HCT116 (cell line): ENCODE data around the gene KIAA1671. TPM values are rescaled to one million over a fixed set of nuclear protein-coding genes. Genes with fewer than 3 reads are reported as not detected.

ENCODE experiments used
- ATAC-seq: fragments of 200-7000 bp; cut with Tn5 transposase; 2 replicates; pipeline ENCODE4 v1.9.1; 2020; ENCODE audit warnings: mild to moderate bottlenecking, moderate library complexity
- BruUV-seq: library from RNA; stranded (reverse); fragments of 400-500 nt; replicated peaks from 2 replicates; lab custom pipeline; 2021; lab: Mats Ljungman, UMichigan
- CTCF ChIA-PET: fragments of 300-600 bp; sonication (Branson Sonifier 250); formaldehyde crosslinking; loops from one replicate; lab custom pipeline; 2021; ENCODE audit warnings: antibody characterized with exemption; lab: Charles Lee
- POLR2A ChIA-PET: fragments of 300-600, 350-600 bp; sonication (Branson Sonifier 250); formaldehyde crosslinking; loops from one replicate; lab custom pipeline; 2021; ENCODE audit warnings: antibody characterized with exemption; lab: Charles Lee
- RAD21 ChIA-PET, 2 experiments: fragments of 300-600 bp; sonication (Branson Sonifier 250); formaldehyde crosslinking; loops; one replicate each; lab custom pipeline; 2023; ENCODE audit warnings: low total read pairs in 2 of 2; ENCODE audit not compliant: uncharacterized antibody in 2 of 2, unreplicated experiment in 2 of 2, low non-redundant PET in 1 of 2; lab: Charles Lee
- DNase-seq: peaks from one replicate; pipeline ENCODE4 v3.0.0-alpha.2; 2010; ENCODE audit warnings: low read depth, low spot score
- H2AFZ ChIP-seq: fragments of 200-600 bp; shearing (Covaris generic), sonication (generic); 2 replicates; pipeline ENCODE4 v1.6.1; 2017; ENCODE audit warnings: low read depth, mixed run types, mixed read lengths, antibody characterized with exemption, low read length; ENCODE audit not compliant: poor library complexity, severe bottlenecking
- H3K27ac ChIP-seq: 2 replicates; pipeline ENCODE4 v1.5.1; 2012; ENCODE audit warnings: low read depth, low read length
- H3K27me3 ChIP-seq: fragments of 200-600 bp; sonication (generic); 2 replicates; pipeline ENCODE4 v1.6.1; 2016; ENCODE audit warnings: mixed run types, low read length, mixed read lengths; ENCODE audit not compliant: insufficient read depth
- H3K36me3 ChIP-seq, 2 experiments: fragments of 200-500 bp in 1 of 2; fragments of 200-600 bp in 1 of 2; sonication (Bioruptor generic) in 1 of 2; sonication (generic) in 1 of 2; 2 replicates each; pipeline versions ENCODE4 v1.5.1 to v1.6.1; 2014 to 2016; ENCODE audit warnings: low read length in 2 of 2, inconsistent platforms in 1 of 2, mixed read lengths in 1 of 2, mixed run types in 1 of 2; ENCODE audit not compliant: insufficient read depth in 2 of 2, control insufficient read depth in 1 of 2
- H3K4me1 ChIP-seq, 2 experiments: fragments of 200-600 bp in 1 of 2; sonication (generic) in 1 of 2; 2 replicates each; pipeline versions ENCODE4 v1.5.1 to v1.6.1; 2012 to 2017; ENCODE audit warnings: low read length in 2 of 2, inconsistent platforms in 1 of 2, mild to moderate bottlenecking in 1 of 2, mixed read lengths in 1 of 2, mixed run types in 1 of 2, moderate library complexity in 1 of 2; ENCODE audit not compliant: insufficient read depth in 2 of 2, control insufficient read depth in 1 of 2
- H3K4me2 ChIP-seq: fragments of 200-600 bp; sonication (generic); 2 replicates; pipeline ENCODE4 v1.6.1; 2017; ENCODE audit warnings: mixed run types, low read length, mixed read lengths
- H3K4me3 ChIP-seq, 2 experiments: fragments of 200-600 bp in 1 of 2; sonication (generic) in 1 of 2; replicated peaks in 1 of 2; 2 replicates each; pipeline ENCODE4 v1.5.1; 2011 to 2016; ENCODE audit warnings: low read length in 2 of 2, control low read depth in 1 of 2, low read depth in 1 of 2, mild to moderate bottlenecking in 1 of 2, mixed read lengths in 1 of 2, mixed run types in 1 of 2
- H3K79me2 ChIP-seq: fragments of 200-600 bp; sonication (generic); 2 replicates; pipeline ENCODE4 v1.6.1; 2017; ENCODE audit warnings: mild to moderate bottlenecking, mixed run types, low read length, moderate library complexity, mixed read lengths; ENCODE audit not compliant: insufficient read depth
- H3K9ac ChIP-seq: fragments of 200-600 bp; sonication (generic); 2 replicates; pipeline ENCODE4 v1.6.1; 2016; ENCODE audit warnings: low read length, mixed read lengths
- H3K9me2 ChIP-seq: fragments of 200-600 bp; sonication (generic), shearing (Covaris generic); 2 replicates; pipeline ENCODE4 v1.6.1; 2017; ENCODE audit warnings: mixed run types, mild to moderate bottlenecking, moderate library complexity; ENCODE audit not compliant: insufficient read depth
- H3K9me3 ChIP-seq, 2 experiments: fragments of 200-500 bp in 1 of 2; fragments of 200-600 bp in 1 of 2; sonication (Bioruptor generic) in 1 of 2; sonication (generic) in 1 of 2; 2 replicates each; pipeline ENCODE4 v1.6.1; 2014 to 2017; ENCODE audit warnings: low read length in 2 of 2, mixed read lengths in 2 of 2, inconsistent platforms in 1 of 2, low read depth in 1 of 2, mild to moderate bottlenecking in 1 of 2, mixed run types in 1 of 2, moderate library complexity in 1 of 2; ENCODE audit not compliant: control insufficient read depth in 1 of 2, insufficient read depth in 1 of 2
- H4K20me1 ChIP-seq: fragments of 200-600 bp; sonication (generic), shearing (Covaris generic); 2 replicates; pipeline ENCODE4 v1.6.1; 2017; ENCODE audit warnings: mixed run types, mild to moderate bottlenecking, moderate library complexity; ENCODE audit not compliant: insufficient read depth
- CBX3 ChIP-seq: IDR thresholded peaks from 2 replicates; pipeline ENCODE4 v1.6.1; 2012; ENCODE audit warnings: low read depth
- EGR1 ChIP-seq: IDR thresholded peaks from 2 replicates; pipeline ENCODE4 v1.6.1; 2012; ENCODE audit warnings: low read depth
- ELF1 ChIP-seq: IDR thresholded peaks from 2 replicates; pipeline ENCODE4 v1.6.1; 2012; ENCODE audit warnings: low read depth, borderline replicate concordance
- EZH2phosphoT487 ChIP-seq: fragments of 200-600 bp; IDR thresholded peaks from 2 replicates; pipeline ENCODE4 v1.6.1; 2018; ENCODE audit warnings: antibody characterized with exemption, borderline replicate concordance
- FOSL1 ChIP-seq: IDR thresholded peaks from 2 replicates; pipeline ENCODE4 v1.6.1; 2012; ENCODE audit warnings: low read depth
- POLR2A ChIP-seq: IDR thresholded peaks from 2 replicates; pipeline ENCODE4 v1.7.0; 2011; ENCODE audit warnings: borderline replicate concordance; ENCODE audit not compliant: insufficient read depth, insufficient read length; ENCODE audit errors: extremely low read depth
- RAD21 ChIP-seq: IDR thresholded peaks from 2 replicates; pipeline ENCODE4 v1.6.1; 2012; ENCODE audit warnings: low read depth, mild to moderate bottlenecking
- SIN3A ChIP-seq: IDR thresholded peaks from 2 replicates; pipeline ENCODE4 v1.6.1; 2012; ENCODE audit warnings: low read depth
- SP1 ChIP-seq: IDR thresholded peaks from 2 replicates; pipeline ENCODE4 v1.6.1; 2012; ENCODE audit warnings: low read depth
- SRF ChIP-seq: IDR thresholded peaks from 2 replicates; pipeline ENCODE4 v1.6.1; 2012; ENCODE audit warnings: low read depth
- ZBTB33 ChIP-seq: IDR thresholded peaks from 2 replicates; pipeline ENCODE4 v1.6.1; 2011; ENCODE audit warnings: mild to moderate bottlenecking, low read length, moderate library complexity; ENCODE audit not compliant: insufficient replicate concordance; ENCODE audit errors: extremely low read depth
- ZNF274 ChIP-seq: fragments of 200-500 bp; sonication (Bioruptor generic); IDR thresholded peaks from 2 replicates; pipeline ENCODE4 v1.6.1; 2014; ENCODE audit warnings: mild to moderate bottlenecking, low read depth, low read length, inconsistent platforms
- intact Hi-C: fragments of 100-400 bp; cut with micrococcal nuclease; formaldehyde crosslinking; loops from 2 replicates; pipeline ENCODE4 v1.10.0; 2022
- total RNA-seq: library from RNA; stranded (reverse); gene quantifications from one replicate; pipeline ENCODE4 v1.2.1, GENCODE V29; 2021; ENCODE audit not compliant: unreplicated experiment
- TF ChIP-seq, protein P1 (sequence below): IDR thresholded peaks from 2 replicates; pipeline ENCODE4 v1.6.1; 2012
- TF ChIP-seq, protein P2 (sequence below): IDR thresholded peaks from 2 replicates; pipeline ENCODE4 v1.6.1; 2012; ENCODE audit warnings: low read depth
- TF ChIP-seq, protein P3 (sequence below), 3 experiments: fragments of 200-600 bp in 1 of 3; sonication (generic) in 1 of 3; IDR thresholded peaks in 2 of 3; conservative IDR thresholded peaks in 1 of 3; 2 replicates each; pipeline ENCODE4 v1.5.1; 2012 to 2017; ENCODE audit warnings: low read depth in 2 of 3, low read length in 2 of 3, antibody characterized with exemption in 1 of 3, borderline replicate concordance in 1 of 3, control low read depth in 1 of 3, mild to moderate bottlenecking in 1 of 3, mixed read lengths in 1 of 3, mixed run types in 1 of 3, moderate library complexity in 1 of 3; ENCODE audit not compliant: insufficient read depth in 1 of 3
- TF ChIP-seq, protein P4 (sequence below): IDR thresholded peaks from 2 replicates; pipeline ENCODE4 v1.6.1; 2012

The KIAA1671 gene
- total RNA-seq, 1 experiment from 2014 or later: 36.8 TPM

DNA sequence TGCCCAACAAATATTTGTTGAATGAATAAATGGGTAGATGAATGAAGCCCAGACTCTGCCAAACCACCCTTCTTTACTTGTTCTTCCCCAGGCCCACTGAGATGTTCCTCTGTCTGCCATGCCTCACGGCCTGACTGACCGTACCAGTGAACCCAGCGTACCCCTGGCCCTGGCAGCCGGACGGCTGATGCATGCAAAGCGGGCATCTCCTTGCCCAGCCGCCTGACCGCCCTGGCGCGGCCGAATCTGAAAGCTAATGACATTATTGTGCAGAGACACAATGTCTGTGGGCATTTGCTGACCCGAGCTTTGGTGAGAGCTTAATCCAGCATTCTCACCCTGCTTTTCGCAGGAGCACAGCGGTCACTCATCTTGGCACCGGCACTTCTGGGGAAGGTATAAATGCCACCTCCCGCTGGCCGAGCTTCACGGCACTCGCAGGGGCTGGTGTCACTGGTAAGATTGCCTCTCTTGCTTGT, 266.7 kb downstream of the KIAA1671 start, which contains the start of gene CRYBB2:
TSS of gene CRYBB2 (plus strand) at position 429 of the 479 bp plus-strand sequence. CDS start 1,791 bp downstream, outside the sequence.
- intact Hi-C loops: no loop called here
- no peak within 1 kb of the TSS for H2AFZ ChIP-seq
- no peak within 1 kb of the TSS for H3K4me3 ChIP-seq
- no peak for DNase-seq
- H3K27ac ChIP-seq: no peak within 1 kb of the TSS
- no peaks in the 10 kb centered on the region for H4K20me1 ChIP-seq
- POLR2A ChIA-PET: no interaction called here
- H3K9me2 ChIP-seq: no peaks in the 10 kb centered on the region
- no peaks in the 10 kb centered on the region for H3K79me2 ChIP-seq
- H3K9me3 ChIP-seq: no peaks in the 10 kb centered on the region
- RAD21 ChIA-PET: no interaction called here
- TF ChIP-seq ZBTB33: no peak
- no peak for TF ChIP-seq ELF1
- no peak for TF ChIP-seq SP1
- TF ChIP-seq SIN3A: no peak
- no peak for TF ChIP-seq CBX3
- TF ChIP-seq EZH2phosphoT487: no peak
- no peak for TF ChIP-seq ZNF274
- TF ChIP-seq SRF: no peak
- TF ChIP-seq RAD21: no peak
- TF ChIP-seq, protein P1, sequence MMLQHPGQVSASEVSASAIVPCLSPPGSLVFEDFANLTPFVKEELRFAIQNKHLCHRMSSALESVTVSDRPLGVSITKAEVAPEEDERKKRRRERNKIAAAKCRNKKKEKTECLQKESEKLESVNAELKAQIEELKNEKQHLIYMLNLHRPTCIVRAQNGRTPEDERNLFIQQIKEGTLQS: no peak
- TF ChIP-seq FOSL1: no peak
- no peak for TF ChIP-seq EGR1
- TF ChIP-seq, protein P2, sequence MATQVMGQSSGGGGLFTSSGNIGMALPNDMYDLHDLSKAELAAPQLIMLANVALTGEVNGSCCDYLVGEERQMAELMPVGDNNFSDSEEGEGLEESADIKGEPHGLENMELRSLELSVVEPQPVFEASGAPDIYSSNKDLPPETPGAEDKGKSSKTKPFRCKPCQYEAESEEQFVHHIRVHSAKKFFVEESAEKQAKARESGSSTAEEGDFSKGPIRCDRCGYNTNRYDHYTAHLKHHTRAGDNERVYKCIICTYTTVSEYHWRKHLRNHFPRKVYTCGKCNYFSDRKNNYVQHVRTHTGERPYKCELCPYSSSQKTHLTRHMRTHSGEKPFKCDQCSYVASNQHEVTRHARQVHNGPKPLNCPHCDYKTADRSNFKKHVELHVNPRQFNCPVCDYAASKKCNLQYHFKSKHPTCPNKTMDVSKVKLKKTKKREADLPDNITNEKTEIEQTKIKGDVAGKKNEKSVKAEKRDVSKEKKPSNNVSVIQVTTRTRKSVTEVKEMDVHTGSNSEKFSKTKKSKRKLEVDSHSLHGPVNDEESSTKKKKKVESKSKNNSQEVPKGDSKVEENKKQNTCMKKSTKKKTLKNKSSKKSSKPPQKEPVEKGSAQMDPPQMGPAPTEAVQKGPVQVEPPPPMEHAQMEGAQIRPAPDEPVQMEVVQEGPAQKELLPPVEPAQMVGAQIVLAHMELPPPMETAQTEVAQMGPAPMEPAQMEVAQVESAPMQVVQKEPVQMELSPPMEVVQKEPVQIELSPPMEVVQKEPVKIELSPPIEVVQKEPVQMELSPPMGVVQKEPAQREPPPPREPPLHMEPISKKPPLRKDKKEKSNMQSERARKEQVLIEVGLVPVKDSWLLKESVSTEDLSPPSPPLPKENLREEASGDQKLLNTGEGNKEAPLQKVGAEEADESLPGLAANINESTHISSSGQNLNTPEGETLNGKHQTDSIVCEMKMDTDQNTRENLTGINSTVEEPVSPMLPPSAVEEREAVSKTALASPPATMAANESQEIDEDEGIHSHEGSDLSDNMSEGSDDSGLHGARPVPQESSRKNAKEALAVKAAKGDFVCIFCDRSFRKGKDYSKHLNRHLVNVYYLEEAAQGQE: no peak
- TF ChIP-seq, protein P3, sequence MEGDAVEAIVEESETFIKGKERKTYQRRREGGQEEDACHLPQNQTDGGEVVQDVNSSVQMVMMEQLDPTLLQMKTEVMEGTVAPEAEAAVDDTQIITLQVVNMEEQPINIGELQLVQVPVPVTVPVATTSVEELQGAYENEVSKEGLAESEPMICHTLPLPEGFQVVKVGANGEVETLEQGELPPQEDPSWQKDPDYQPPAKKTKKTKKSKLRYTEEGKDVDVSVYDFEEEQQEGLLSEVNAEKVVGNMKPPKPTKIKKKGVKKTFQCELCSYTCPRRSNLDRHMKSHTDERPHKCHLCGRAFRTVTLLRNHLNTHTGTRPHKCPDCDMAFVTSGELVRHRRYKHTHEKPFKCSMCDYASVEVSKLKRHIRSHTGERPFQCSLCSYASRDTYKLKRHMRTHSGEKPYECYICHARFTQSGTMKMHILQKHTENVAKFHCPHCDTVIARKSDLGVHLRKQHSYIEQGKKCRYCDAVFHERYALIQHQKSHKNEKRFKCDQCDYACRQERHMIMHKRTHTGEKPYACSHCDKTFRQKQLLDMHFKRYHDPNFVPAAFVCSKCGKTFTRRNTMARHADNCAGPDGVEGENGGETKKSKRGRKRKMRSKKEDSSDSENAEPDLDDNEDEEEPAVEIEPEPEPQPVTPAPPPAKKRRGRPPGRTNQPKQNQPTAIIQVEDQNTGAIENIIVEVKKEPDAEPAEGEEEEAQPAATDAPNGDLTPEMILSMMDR (IDR thresholded peaks at IDR 0.05 in 2 of 3, conservative IDR thresholded peaks at IDR 0.05 in 1 of 3; ENCODE audit: borderline replicate concordance in 1 of 3, insufficient read depth in 1 of 3, low read depth in 2 of 3, low read length in 2 of 3): no peak
- TF ChIP-seq, protein P4, sequence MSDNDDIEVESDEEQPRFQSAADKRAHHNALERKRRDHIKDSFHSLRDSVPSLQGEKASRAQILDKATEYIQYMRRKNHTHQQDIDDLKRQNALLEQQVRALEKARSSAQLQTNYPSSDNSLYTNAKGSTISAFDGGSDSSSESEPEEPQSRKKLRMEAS: no peak
- no peak for TF ChIP-seq POLR2A
- BruUV-seq: no TSS peak
- no peak for ATAC-seq
- no peak within 1 kb of the TSS for H3K4me2 ChIP-seq
- H3K27me3 ChIP-seq: peaks cover 24% of the 10 kb centered on the region
- H3K36me3 ChIP-seq: no peaks in the 10 kb centered on the region
- no peak within 1 kb of the TSS for H3K9ac ChIP-seq
- H3K4me1 ChIP-seq: no peaks in the 10 kb centered on the region
- CTCF ChIA-PET: no interaction called here
